Liver (tissue), 9 donors: Measurements from ENCODE around the gene NRIP1. TPM values are rescaled to one million over a fixed set of nuclear protein-coding genes. Genes with fewer than 3 reads are reported as not detected.

ENCODE experiments used
- DNase-seq: peaks from one replicate; pipeline ENCODE4 v3.0.0-alpha.2; 2017; ENCODE audit warnings: low spot score
- H3K27ac ChIP-seq, 2 donors: one replicate each; pipeline ENCODE4 v1.7.0; 2013; ENCODE audit warnings: inconsistent platforms in 2 of 2, low read length in 2 of 2, control low read depth in 1 of 2, low read depth in 1 of 2, mild to moderate bottlenecking in 1 of 2
- H3K27me3 ChIP-seq, 4 donors: one replicate each; pipeline versions ENCODE4 v1.6.1 to v1.7.0; 2013; ENCODE audit warnings: low read length in 3 of 4, inconsistent platforms in 1 of 4, mild to moderate bottlenecking in 1 of 4, moderate library complexity in 1 of 4; ENCODE audit not compliant: control insufficient read depth in 4 of 4, insufficient read depth in 4 of 4
- H3K36me3 ChIP-seq, 4 donors: one replicate each; pipeline versions ENCODE4 v1.6.1 to v1.7.0; 2013; ENCODE audit warnings: low read length in 3 of 4, mild to moderate bottlenecking in 3 of 4, low read depth in 1 of 4, moderate library complexity in 1 of 4; ENCODE audit not compliant: control insufficient read depth in 4 of 4, insufficient read depth in 3 of 4
- H3K4me1 ChIP-seq, 4 donors: one replicate each; pipeline versions ENCODE4 v1.6.1 to v1.7.0; 2013; ENCODE audit warnings: low read length in 3 of 4, mild to moderate bottlenecking in 3 of 4, moderate library complexity in 1 of 4; ENCODE audit not compliant: control insufficient read depth in 4 of 4, insufficient read depth in 4 of 4
- H3K4me3 ChIP-seq, 3 donors: one replicate each; pipeline versions ENCODE4 v1.6.1 to v1.7.0; 2013; ENCODE audit warnings: low read length in 3 of 3, control low read depth in 1 of 3, low read depth in 1 of 3, mild to moderate bottlenecking in 1 of 3
- H3K9ac ChIP-seq, 2 donors: one replicate each; pipeline ENCODE4 v1.7.0; 2013; ENCODE audit warnings: low read length in 2 of 2, mild to moderate bottlenecking in 2 of 2, moderate library complexity in 2 of 2, control low read depth in 1 of 2, low read depth in 1 of 2
- H3K9me3 ChIP-seq, 4 donors: one replicate each; pipeline versions ENCODE4 v1.6.1 to v1.7.0; 2013; ENCODE audit warnings: low read length in 3 of 4; ENCODE audit not compliant: control insufficient read depth in 4 of 4
- ATF3 ChIP-seq: IDR thresholded peaks from 2 replicates; pipeline ENCODE4 v1.6.1; 2016; ENCODE audit warnings: antibody characterized with exemption
- CTCF ChIP-seq: fragments of 150-350 bp; IDR thresholded peaks from 2 replicates; pipeline ENCODE4 v1.5.1; 2017; ENCODE audit warnings: improper control_type of control experiment, low read depth, low read length; ENCODE audit not compliant: missing input control
- EGR1 ChIP-seq, 2 donors: IDR thresholded peaks; 2 replicates each; pipeline ENCODE4 v1.6.1; 2016 to 2018; ENCODE audit warnings: antibody characterized with exemption in 2 of 2, low read depth in 2 of 2
- FOXA1 ChIP-seq: IDR thresholded peaks from 2 replicates; pipeline ENCODE4 v1.6.1; 2016; ENCODE audit warnings: antibody characterized with exemption
- FOXA2 ChIP-seq: IDR thresholded peaks from 2 replicates; pipeline ENCODE4 v1.6.1; 2016; ENCODE audit warnings: antibody characterized with exemption
- GABPA ChIP-seq, 2 donors: IDR thresholded peaks in 1 of 2; conservative IDR thresholded peaks in 1 of 2; 2 replicates each; pipeline ENCODE4 v1.6.1; 2016; ENCODE audit warnings: antibody characterized with exemption in 2 of 2, mild to moderate bottlenecking in 1 of 2, moderate library complexity in 1 of 2
- HNF4A ChIP-seq, 2 donors: conservative IDR thresholded peaks; 2 replicates each; pipeline ENCODE4 v1.6.1; 2016; ENCODE audit warnings: antibody characterized with exemption in 2 of 2, mild to moderate bottlenecking in 2 of 2
- HNF4G ChIP-seq: IDR thresholded peaks from 2 replicates; pipeline ENCODE4 v1.6.1; 2016; ENCODE audit warnings: antibody characterized with exemption
- JUND ChIP-seq, 2 donors: IDR thresholded peaks; 2 replicates each; pipeline ENCODE4 v1.6.1; 2016; ENCODE audit warnings: antibody characterized with exemption in 2 of 2
- MAX ChIP-seq: IDR thresholded peaks from 2 replicates; pipeline ENCODE4 v1.6.1; 2016; ENCODE audit warnings: antibody characterized with exemption
- NR2F2 ChIP-seq: IDR thresholded peaks from 2 replicates; pipeline ENCODE4 v1.6.1; 2016; ENCODE audit warnings: antibody characterized with exemption
- RAD21 ChIP-seq, 2 donors: IDR thresholded peaks; 2 replicates each; pipeline ENCODE4 v1.6.1; 2016; ENCODE audit warnings: antibody characterized with exemption in 2 of 2, mild to moderate bottlenecking in 2 of 2
- REST ChIP-seq: IDR thresholded peaks from 2 replicates; pipeline ENCODE4 v1.6.1; 2016; ENCODE audit warnings: antibody characterized with exemption, mild to moderate bottlenecking
- RXRA ChIP-seq, 2 donors: IDR thresholded peaks; 2 replicates each; pipeline ENCODE4 v1.6.1; 2017 to 2018; ENCODE audit warnings: antibody characterized with exemption in 2 of 2, mild to moderate bottlenecking in 1 of 2
- SP1 ChIP-seq: IDR thresholded peaks from 2 replicates; pipeline ENCODE4 v1.6.1; 2018; ENCODE audit warnings: antibody characterized with exemption, mild to moderate bottlenecking
- TAF1 ChIP-seq: conservative IDR thresholded peaks from 2 replicates; pipeline ENCODE4 v1.6.1; 2016; ENCODE audit warnings: antibody characterized with exemption, mild to moderate bottlenecking
- YY1 ChIP-seq: IDR thresholded peaks from 2 replicates; pipeline ENCODE4 v1.6.1; 2016; ENCODE audit warnings: antibody characterized with exemption, mild to moderate bottlenecking
- ZBTB33 ChIP-seq: IDR thresholded peaks from 2 replicates; pipeline ENCODE4 v1.6.1; 2016; ENCODE audit warnings: antibody characterized with exemption
- WGBS: extraction: QIAGEN DNeasy Blood & Tissue Kit; methylation state at CpG from one replicate; pipeline ENCODE4 v1.1.7; 2013; 5-methylcytosine and 5-hydroxymethylcytosine counted together
- polyA plus RNA-seq, 2 donors: library from polyadenylated mRNA; stranded (reverse) in 1 of 2; unstranded in 1 of 2; fragments of 200-250 nt in 1 of 2; fragments of >200 nt in 1 of 2; fragmentation: Nextera tagmentation in 1 of 2; extraction: Ambion mirVana in 1 of 2; gene quantifications; one replicate each; pipeline versions ENCODE4 v1.2.1 to v1.2.3, GENCODE V29; 2013 to 2015
- total RNA-seq, 2 donors: library from RNA; depleted of rRNA; stranded (reverse); fragments of >200 nt; gene quantifications; one replicate each; pipeline ENCODE4 v1.2.3, GENCODE V29; 2014
- donor health status: healthy.
- donor health status: healthy.
- donor health status: healthy.
- donor health status: healthy.
- donor health status: healthy.

NRIP1 gene
- total and polyA plus RNA-seq, 4 donors, result 3.8 to 28.4 (median 12.6) TPM

GRCh38 chr21:15028186-15028585 is 36.6 kb downstream of the NRIP1 start:
- Histone ChIP-seq H3K27ac (no peak overlapping the region), H3K27me3 (no peaks in the 10 kb centered on the region), H3K9ac (no peak overlapping the region), H3K4me3 (no peak overlapping the region), H3K9me3 (no peaks in the 10 kb centered on the region), H3K4me1 (peaks cover 4 to 11% (median 6%) of the 10 kb centered on the region in 4 donors), H3K36me3 (peaks cover 0 to 4% (median 0%) of the 10 kb centered on the region in 4 donors)
- no peak for DNase-seq
- 65% methylated on average over 3 of the region's 3 CpGs for WGBS
- no peak for TF ChIP-seq SP1
- TF ChIP-seq EGR1 (IDR thresholded peaks at IDR 0.05; ENCODE audit: low read depth in 2 of 2), result no peak
- TF ChIP-seq HNF4G, result no peak
- no peak for TF ChIP-seq ZBTB33
- no peak for TF ChIP-seq MAX
- no peak for TF ChIP-seq ATF3
- TF ChIP-seq FOXA2, result no peak
- no peak for TF ChIP-seq NR2F2
- TF ChIP-seq CTCF, result no peak
- TF ChIP-seq FOXA1, result no peak
- TF ChIP-seq RXRA (IDR thresholded peaks at IDR 0.05), result no peak
- TF ChIP-seq TAF1, result no peak
- no peak for TF ChIP-seq YY1
- no peak for TF ChIP-seq HNF4A (conservative IDR thresholded peaks at IDR 0.05)
- no peak for TF ChIP-seq GABPA (IDR thresholded peaks at IDR 0.05 in 1 of 2, conservative IDR thresholded peaks at IDR 0.05 in 1 of 2)
- TF ChIP-seq RAD21 (IDR thresholded peaks at IDR 0.05), result no peak
- no peak for TF ChIP-seq JUND (IDR thresholded peaks at IDR 0.05)

- TF ChIP-seq REST (no peak), HNF4G (no peak), RXRA (IDR thresholded peaks at IDR 0.05) (no peak)
- Histone ChIP-seq H3K4me3 (no peak overlapping the region), H3K4me1 (peaks cover 4 to 11% (median 6%) of the 10 kb centered on the region in 4 donors), H3K9me3 (no peaks in the 10 kb centered on the region), H3K27ac (no peak overlapping the region), H3K9ac (no peak overlapping the region), H3K27me3 (no peaks in the 10 kb centered on the region), H3K36me3 (peaks cover 0 to 4% (median 0%) of the 10 kb centered on the region in 4 donors)
- WGBS, result 58% methylated on average over 5 of the region's 5 CpGs
- DNase-seq, result no peak
These were observed 37.7 kb downstream of the NRIP1 start for GRCh38 chr21:15027056-15027455.
